Endothelial cell (in vitro differentiated cells): ENCODE data around the gene KCND2. TPM values are rescaled to one million over a fixed set of nuclear protein-coding genes. Genes with fewer than 3 reads are reported as not detected.
"Not testable (repeated sequence)": the region's sequence is repeated elsewhere in the genome, so short reads cannot be mapped to it uniquely, and the experiment has no call there.

Experiments
- DNase-seq: peaks from one replicate; pipeline ENCODE4 v3.0.0; 2021; ENCODE audit warnings: low spot score
- H3K27ac Mint-ChIP-seq: one replicate; pipeline ENCODE4 v1.8.0; 2021; ENCODE audit warnings: mixed read lengths, inconsistent platforms; ENCODE audit not compliant: unreplicated experiment
- H3K27me3 Mint-ChIP-seq: one replicate; pipeline ENCODE4 v1.8.0; 2021; ENCODE audit warnings: mild to moderate bottlenecking, moderate library complexity, mixed read lengths, inconsistent platforms; ENCODE audit not compliant: unreplicated experiment
- H3K36me3 Mint-ChIP-seq: one replicate; pipeline ENCODE4 v1.8.0; 2021; ENCODE audit warnings: mild to moderate bottlenecking, low read depth, mixed read lengths, inconsistent platforms; ENCODE audit not compliant: unreplicated experiment
- H3K4me1 Mint-ChIP-seq: one replicate; pipeline ENCODE4 v1.8.0; 2021; ENCODE audit warnings: mild to moderate bottlenecking, mixed read lengths, inconsistent platforms; ENCODE audit not compliant: unreplicated experiment
- H3K4me3 Mint-ChIP-seq: one replicate; pipeline ENCODE4 v1.8.0; 2021; ENCODE audit warnings: mild to moderate bottlenecking, mixed read lengths, inconsistent platforms; ENCODE audit not compliant: unreplicated experiment
- H3K9me3 Mint-ChIP-seq: one replicate; pipeline ENCODE4 v1.8.0; 2021; ENCODE audit warnings: mixed read lengths, inconsistent platforms; ENCODE audit not compliant: unreplicated experiment
- long read RNA-seq: library from polyadenylated mRNA; unstranded; transcript quantifications from one replicate; pipeline ENCODE4 v2.0.0, GENCODE V29; 2020; ENCODE audit not compliant: unreplicated experiment
- total RNA-seq: library from RNA; stranded (reverse); fragmentation: NEBNext Ultra II Directional; extraction: Animal tissue kit (Norgen Biotek cat#: 25700); gene quantifications from one replicate; pipeline ENCODE4 v1.2.1, GENCODE V29; 2021; ENCODE audit not compliant: unreplicated experiment
- TF ChIP-seq, protein P1 (sequence below): fragments of 200-600 bp; sonication (generic); IDR thresholded peaks from one replicate; pipeline ENCODE4 v1.5.0; 2021; ENCODE audit warnings: antibody characterized with exemption; ENCODE audit not compliant: unreplicated experiment

Gene KCND2
- 0.28 TPM for total RNA-seq
- long read RNA-seq: 0 reads

DNA sequence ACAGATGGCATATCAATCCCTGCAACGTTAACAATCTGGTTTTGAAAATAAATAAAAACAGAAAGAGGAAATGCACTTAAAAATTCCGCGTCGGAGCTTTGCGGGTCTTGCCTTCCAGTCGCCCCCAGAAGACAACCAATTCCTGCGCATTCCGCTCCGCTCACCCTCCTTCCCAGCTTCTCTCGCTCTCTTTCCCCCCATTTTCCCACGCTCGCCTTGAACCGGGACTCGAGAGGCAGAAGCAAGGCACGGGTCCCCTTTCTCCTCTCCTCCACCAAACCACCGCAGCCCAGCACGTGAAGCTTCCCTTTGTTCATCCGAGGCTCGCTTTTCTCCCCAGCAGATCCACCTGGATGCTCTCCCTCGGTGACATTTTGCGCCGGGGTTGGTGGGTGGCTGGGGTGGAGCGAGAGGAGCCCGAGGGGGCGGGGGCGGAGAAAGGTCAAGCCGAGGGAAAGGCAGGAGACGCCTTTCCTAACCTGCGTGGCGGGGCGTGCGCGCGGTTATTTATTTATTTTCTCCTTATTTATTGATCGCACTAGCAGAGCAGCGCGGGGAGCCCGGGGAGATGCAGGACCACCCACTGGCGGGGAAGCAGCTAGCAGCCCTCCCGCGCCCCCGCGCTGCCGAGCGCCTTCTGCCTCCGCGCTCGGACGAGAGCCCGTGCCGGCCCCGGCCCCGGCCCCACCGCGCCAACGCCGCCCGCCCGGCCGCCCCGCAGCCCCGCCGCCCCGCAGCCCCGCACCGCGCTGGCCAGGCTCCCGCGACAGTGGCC, at the start of gene KCND2:
Gene KCND2, plus strand, starts transcription at position 475 of the 775 bp plus-strand sequence.
- H3K4me3 Mint-ChIP-seq: peak within 1 kb of the TSS; percentile 95
- H3K4me1 Mint-ChIP-seq: peaks cover 6% of the 10 kb centered on the region
- peak; percentile 35 for DNase-seq
- no peaks in the 10 kb centered on the region for H3K9me3 Mint-ChIP-seq
- no peaks in the 10 kb centered on the region for H3K27me3 Mint-ChIP-seq
- H3K36me3 Mint-ChIP-seq: no peaks in the 10 kb centered on the region
- no peak within 1 kb of the TSS for H3K27ac Mint-ChIP-seq
- TF ChIP-seq, protein P1, sequence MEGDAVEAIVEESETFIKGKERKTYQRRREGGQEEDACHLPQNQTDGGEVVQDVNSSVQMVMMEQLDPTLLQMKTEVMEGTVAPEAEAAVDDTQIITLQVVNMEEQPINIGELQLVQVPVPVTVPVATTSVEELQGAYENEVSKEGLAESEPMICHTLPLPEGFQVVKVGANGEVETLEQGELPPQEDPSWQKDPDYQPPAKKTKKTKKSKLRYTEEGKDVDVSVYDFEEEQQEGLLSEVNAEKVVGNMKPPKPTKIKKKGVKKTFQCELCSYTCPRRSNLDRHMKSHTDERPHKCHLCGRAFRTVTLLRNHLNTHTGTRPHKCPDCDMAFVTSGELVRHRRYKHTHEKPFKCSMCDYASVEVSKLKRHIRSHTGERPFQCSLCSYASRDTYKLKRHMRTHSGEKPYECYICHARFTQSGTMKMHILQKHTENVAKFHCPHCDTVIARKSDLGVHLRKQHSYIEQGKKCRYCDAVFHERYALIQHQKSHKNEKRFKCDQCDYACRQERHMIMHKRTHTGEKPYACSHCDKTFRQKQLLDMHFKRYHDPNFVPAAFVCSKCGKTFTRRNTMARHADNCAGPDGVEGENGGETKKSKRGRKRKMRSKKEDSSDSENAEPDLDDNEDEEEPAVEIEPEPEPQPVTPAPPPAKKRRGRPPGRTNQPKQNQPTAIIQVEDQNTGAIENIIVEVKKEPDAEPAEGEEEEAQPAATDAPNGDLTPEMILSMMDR: no peak

DNA sequence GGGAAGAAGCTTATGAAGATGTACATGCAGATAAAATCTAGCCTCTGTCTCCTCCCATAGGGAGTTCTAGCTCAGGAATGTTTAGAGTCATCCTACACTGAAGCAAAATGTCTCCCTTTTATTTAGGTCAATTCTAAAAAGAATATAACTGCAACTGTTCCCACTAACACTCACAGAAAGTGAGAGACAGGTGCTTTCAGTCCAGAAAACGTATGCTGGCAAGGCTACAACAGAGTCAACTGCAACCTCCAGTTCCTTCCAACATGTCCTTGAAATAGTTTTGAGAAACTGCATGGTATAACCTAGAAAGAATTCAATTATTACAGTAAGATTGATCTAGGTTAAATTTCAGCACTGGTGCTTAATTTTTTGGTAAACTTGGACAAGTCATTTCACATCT, 46.8 kb upstream of the KCND2 start:
- TF ChIP-seq, protein P1: no peak
- no peak overlapping the region for H3K27ac Mint-ChIP-seq
- no peak overlapping the region for H3K4me3 Mint-ChIP-seq
- no peaks in the 10 kb centered on the region for H3K4me1 Mint-ChIP-seq
- H3K36me3 Mint-ChIP-seq: no peaks in the 10 kb centered on the region
- H3K27me3 Mint-ChIP-seq: no peaks in the 10 kb centered on the region
- H3K9me3 Mint-ChIP-seq: no peaks in the 10 kb centered on the region
- no peak for DNase-seq

DNA sequence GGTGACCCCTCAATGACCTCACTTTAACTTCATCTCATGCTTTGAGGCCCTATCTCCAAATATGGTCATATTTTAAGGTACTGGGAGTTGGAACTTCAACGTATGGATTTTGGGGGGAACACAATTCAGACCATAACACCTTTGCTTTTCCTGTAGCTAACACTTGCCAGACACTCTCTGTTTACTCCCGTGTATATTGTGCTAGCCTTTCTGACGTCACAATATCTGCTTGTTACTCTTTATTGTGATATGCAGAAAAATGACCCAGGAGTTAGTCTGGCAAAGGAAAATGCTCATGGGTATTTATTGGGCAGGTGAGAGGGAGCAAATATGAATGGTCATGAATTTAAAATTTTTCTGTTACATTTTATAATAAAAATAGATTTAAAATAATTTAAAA, 45.7 kb upstream of the KCND2 start:
- TF ChIP-seq, protein P1: no peak
- DNase-seq: no peak
- H3K4me3 Mint-ChIP-seq: no peak overlapping the region
- H3K4me1 Mint-ChIP-seq: no peaks in the 10 kb centered on the region
- no peaks in the 10 kb centered on the region for H3K36me3 Mint-ChIP-seq
- no peaks in the 10 kb centered on the region for H3K9me3 Mint-ChIP-seq
- no peak overlapping the region for H3K27ac Mint-ChIP-seq
- H3K27me3 Mint-ChIP-seq: no peaks in the 10 kb centered on the region

DNA sequence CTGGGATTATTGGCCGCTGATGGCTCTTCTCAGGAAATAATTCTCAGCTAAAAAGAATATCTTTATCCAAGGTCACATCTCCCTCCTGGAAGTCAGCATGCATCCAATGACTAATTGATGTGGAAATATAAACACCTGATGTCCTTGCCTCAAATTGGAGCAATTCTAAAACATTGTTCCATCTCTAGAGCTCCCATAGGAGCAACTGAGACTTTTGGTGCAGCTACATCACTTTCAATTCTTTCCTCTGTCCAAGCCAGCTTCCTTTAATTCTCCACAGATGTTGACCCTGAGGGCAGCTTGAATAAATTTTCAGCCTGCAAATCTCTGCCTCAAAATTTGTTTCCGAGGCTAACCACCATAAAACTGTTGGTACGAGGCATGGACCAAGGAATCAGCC, 43.9 kb upstream of the KCND2 start:
- Mint-ChIP-seq H3K4me3 (no peak overlapping the region), H3K27ac (no peak overlapping the region), H3K27me3 (no peaks in the 10 kb centered on the region), H3K4me1 (no peaks in the 10 kb centered on the region), H3K9me3 (no peaks in the 10 kb centered on the region), H3K36me3 (no peaks in the 10 kb centered on the region)
- no peak for DNase-seq
- TF ChIP-seq, protein P1: no peak

DNA sequence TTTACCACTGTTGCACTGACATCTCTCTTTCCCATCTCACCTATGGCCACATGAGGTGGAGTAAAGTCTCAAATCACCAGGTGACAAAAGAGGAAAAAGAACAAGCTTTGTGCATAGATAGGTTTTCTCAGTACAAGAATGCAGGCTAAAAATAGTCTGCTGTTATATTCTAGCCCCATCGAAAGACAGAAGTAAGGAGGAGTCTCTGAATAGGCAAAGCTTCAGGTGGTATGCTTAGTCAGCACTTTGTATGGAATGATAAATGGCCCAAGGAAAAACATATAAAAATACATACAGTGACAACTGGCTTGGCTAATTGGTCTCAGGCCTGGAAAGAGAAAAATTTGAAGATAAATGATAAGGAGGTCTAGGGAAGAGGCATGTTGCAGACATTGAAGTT, 39.6 kb upstream of the KCND2 start:
- Mint-ChIP-seq H3K36me3 (no peaks in the 10 kb centered on the region), H3K4me3 (no peak overlapping the region), H3K4me1 (no peaks in the 10 kb centered on the region), H3K27me3 (peaks cover 2% of the 10 kb centered on the region), H3K9me3 (no peaks in the 10 kb centered on the region), H3K27ac (no peak overlapping the region)
- TF ChIP-seq, protein P1: no peak
- no peak for DNase-seq

DNA sequence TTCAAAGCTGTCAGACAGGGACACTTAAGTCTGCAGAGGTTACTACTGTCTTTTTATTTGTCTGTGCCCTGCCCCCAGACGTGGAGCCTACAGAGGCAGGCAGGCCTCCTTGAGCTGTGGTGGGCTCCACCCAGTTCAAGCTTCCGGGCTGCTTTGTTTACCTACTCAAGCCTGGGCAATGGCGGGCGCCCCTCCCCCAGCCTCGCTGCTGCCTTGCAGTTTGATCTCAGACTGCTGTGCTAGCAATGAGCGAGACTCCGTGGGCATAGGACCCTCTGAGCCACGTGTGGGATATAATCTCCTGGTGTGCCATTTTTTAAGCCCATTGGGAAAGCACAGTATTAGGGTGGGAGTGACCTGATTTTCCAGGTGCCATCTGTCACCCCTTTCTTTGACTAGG, 32.6 kb upstream of the KCND2 start:
- H3K36me3 Mint-ChIP-seq, DNase-seq, H3K27me3 Mint-ChIP-seq, H3K27ac Mint-ChIP-seq, H3K9me3 Mint-ChIP-seq, H3K4me3 Mint-ChIP-seq, H3K4me1 Mint-ChIP-seq: not testable (repeated sequence)
